UCSD-AML1 (cell line): ENCODE measurements around the gene BARHL2.

Experiments
- DNase-seq: peaks from one replicate; lab custom pipeline; 2025; ENCODE audit not compliant: unreplicated experiment; lab: John Stamatoyannopoulos, UW

BARHL2 gene

GRCh38 chr1:90710579-90711536, 6.2 kb downstream of the BARHL2 start:
- DNase-seq, result no peak

GRCh38 chr1:90709535-90709934, 7.6 kb downstream of the BARHL2 start:
- no peak for DNase-seq

GRCh38 chr1:90708826-90709225, 8.3 kb downstream of the BARHL2 start:
- DNase-seq, result no peak

- no peak for DNase-seq
Measured at GRCh38 chr1:90708236-90708786, 8.8 kb downstream of the BARHL2 start.

DNA sequence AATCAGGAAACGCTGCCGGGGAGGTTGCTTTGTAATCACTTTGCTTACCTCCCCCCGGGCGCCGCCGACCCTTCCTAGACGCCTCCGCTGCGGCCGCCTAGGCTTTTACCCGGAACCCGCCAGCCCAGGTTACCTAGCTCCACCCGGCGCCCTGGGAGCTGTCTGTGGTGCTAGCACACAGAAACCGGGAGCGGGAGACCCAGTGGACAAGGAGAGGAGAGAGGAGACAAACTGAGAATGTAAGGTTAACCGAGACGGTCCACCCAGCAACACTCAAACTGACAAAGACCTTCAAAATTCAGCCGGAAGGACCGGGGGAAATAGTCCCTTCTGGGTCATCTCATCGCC, 9.8 kb downstream of the BARHL2 start:
- no peak for DNase-seq

DNA sequence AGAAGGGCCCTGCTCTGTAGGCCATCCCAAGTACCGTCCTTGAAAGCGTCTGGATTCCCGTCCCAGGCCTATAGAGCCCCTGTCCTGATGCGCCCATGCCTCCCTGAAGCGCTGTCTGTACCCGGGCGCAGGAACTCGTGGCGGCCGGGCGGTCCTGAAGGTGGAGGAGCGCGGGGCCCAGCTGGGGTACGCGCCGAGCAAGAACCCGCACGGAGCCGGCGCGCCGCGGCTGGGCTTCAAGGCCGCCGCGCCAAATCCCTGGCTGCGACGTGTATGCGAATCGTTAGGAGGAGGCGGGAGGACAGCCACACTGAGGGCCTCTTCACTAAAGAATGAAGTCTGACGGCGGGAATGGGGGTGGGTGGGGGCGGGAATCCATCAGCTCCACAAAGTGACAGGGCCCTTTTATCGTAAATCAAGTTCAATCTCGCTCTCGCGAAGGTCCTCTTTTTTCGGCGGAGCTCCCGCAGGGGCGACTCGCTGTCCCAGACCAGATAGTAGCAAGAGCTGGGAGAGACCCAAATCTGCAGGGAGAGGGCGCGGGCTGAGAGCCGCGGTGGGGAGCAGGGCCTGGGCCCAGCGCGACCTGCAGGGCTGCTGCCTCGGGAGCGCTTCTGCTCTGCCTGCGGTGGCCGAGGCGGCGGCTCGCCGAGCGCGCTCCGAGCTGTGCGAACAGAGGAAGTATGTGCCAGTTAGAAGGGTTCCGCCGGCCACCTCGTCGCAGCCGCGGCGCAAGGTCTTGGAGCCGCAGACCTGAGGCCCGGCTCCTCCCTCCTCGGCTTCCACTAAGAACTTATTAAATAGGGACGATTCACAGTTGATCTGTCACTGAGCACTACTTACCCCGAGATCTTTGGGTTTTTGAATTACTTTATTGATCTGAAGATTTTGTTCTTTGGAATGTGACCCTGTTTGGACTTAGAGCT, 10.4 kb downstream of the BARHL2 start:
- DNase-seq, result no peak

- DNase-seq, result no peak
Measured at GRCh38 chr1:90705956-90706355, 11.1 kb downstream of the BARHL2 start.

- no peak for DNase-seq
Measured at GRCh38 chr1:90704817-90705216, 12.3 kb downstream of the BARHL2 start.

GRCh38 chr1:90694846-90695245, 22.3 kb downstream of the BARHL2 start:
- DNase-seq, result no peak

GRCh38 chr1:90687747-90688146, 29.4 kb downstream of the BARHL2 start:
- DNase-seq, result no peak

DNA sequence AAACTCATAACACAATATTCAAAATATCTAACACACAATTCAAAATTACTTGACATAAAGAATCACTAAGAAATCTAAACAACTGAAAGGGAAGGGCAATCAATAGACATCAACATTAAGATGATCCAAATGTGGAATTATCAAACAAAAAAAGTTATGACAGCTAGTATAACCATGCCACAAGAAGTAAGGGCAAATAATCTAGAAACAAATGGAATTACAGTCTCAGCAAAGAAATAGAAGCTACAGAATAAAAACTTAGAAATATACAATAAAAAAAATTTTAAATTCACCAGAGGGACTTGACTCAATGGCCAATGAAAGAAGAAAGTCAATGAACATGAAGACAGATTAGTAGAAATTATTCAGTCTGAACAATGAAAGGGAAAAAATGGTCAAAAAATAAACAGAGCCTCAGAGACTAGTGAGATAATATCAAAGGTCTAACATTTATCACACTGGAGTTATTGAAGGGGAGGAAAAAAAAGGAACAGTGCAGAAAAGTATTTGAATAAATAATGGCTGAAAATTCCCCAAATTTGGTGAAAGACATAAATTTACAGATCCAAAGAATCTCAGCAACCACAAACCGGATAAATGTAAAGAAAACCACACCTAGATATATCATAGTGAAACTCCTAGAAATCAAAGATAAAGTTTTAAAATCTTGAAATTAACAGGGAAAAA, 41.8 kb downstream of the BARHL2 start:
- DNase-seq, result no peak

- no peak for DNase-seq
Measured at GRCh38 chr1:90671741-90672140, 45.4 kb downstream of the BARHL2 start.

GRCh38 chr1:90671251-90671650, 45.9 kb downstream of the BARHL2 start:
- no peak for DNase-seq
